Common myeloid progenitor, CD34-positive (primary cell): ENCODE data around the gene ZNF157.
"Not testable (repeated sequence)": the region's sequence is repeated elsewhere in the genome, so short reads cannot be mapped to it uniquely, and the experiment has no call there.

ENCODE experiments used
- CTCF ChIA-PET: fragments of 350-600 bp; sonication (Branson Sonifier 250); formaldehyde crosslinking; loops from one replicate; lab custom pipeline; 2021; ENCODE audit warnings: antibody characterized with exemption; lab: Charles Lee
- POLR2A ChIA-PET: fragments of 350-600 bp; sonication (Branson Sonifier 250); formaldehyde crosslinking; loops from one replicate; lab custom pipeline; 2021; ENCODE audit warnings: antibody characterized with exemption; lab: Charles Lee
- DNase-seq, 3 donors: peaks; one replicate each; pipeline versions ENCODE4 v3.0.0 to v3.0.0-alpha.2; 2013
- H3K27ac ChIP-seq, 2 experiments: 1 replicate in 1 of 2; 2 replicates in 1 of 2; pipeline ENCODE4 v1.7.0; 2013; ENCODE audit warnings: inconsistent platforms in 2 of 2, low read length in 2 of 2, mild to moderate bottlenecking in 2 of 2, low read depth in 1 of 2, moderate library complexity in 1 of 2; ENCODE audit not compliant: severe bottlenecking in 2 of 2, insufficient read depth in 1 of 2, poor library complexity in 1 of 2
- H3K27me3 ChIP-seq, 5 experiments: replicated peaks in 2 of 5; 1 replicate in 3 of 5; 2 replicates in 2 of 5; pipeline versions ENCODE4 v1.6.1 to v1.7.0; 2013; ENCODE audit warnings: low read length in 4 of 5, mild to moderate bottlenecking in 2 of 5, moderate library complexity in 2 of 5, inconsistent platforms in 1 of 5; ENCODE audit not compliant: insufficient read depth in 5 of 5, control insufficient read depth in 4 of 5
- H3K36me3 ChIP-seq, 4 experiments: 1 replicate in 2 of 4; 2 replicates in 2 of 4; pipeline versions ENCODE4 v1.6.1 to v1.7.0; 2013; ENCODE audit warnings: low read length in 3 of 4, control low read depth in 1 of 4, mild to moderate bottlenecking in 1 of 4; ENCODE audit not compliant: control insufficient read depth in 4 of 4, insufficient read depth in 4 of 4
- H3K4me1 ChIP-seq, 4 experiments: 1 replicate in 3 of 4; 2 replicates in 1 of 4; pipeline versions ENCODE4 v1.6.1 to v1.7.1; 2013; ENCODE audit warnings: low read length in 3 of 4, mild to moderate bottlenecking in 3 of 4, control low read depth in 1 of 4, inconsistent platforms in 1 of 4, moderate library complexity in 1 of 4; ENCODE audit not compliant: control insufficient read depth in 4 of 4, insufficient read depth in 4 of 4; ENCODE audit errors: control extremely low read depth in 1 of 4
- H3K4me3 ChIP-seq, 7 experiments: 1 replicate in 4 of 7; 2 replicates in 3 of 7; pipeline versions ENCODE4 v1.5.1 to v1.7.0; 2013; ENCODE audit warnings: mild to moderate bottlenecking in 7 of 7, low read length in 6 of 7, moderate library complexity in 6 of 7, inconsistent platforms in 2 of 7, low read depth in 2 of 7, control low read depth in 1 of 7; ENCODE audit not compliant: insufficient read depth in 4 of 7, control insufficient read depth in 1 of 7; ENCODE audit errors: extremely low read depth in 1 of 7
- H3K9me3 ChIP-seq, 5 experiments: 1 replicate in 4 of 5; 2 replicates in 1 of 5; pipeline versions ENCODE4 v1.6.1 to v1.7.1; 2013; ENCODE audit warnings: low read length in 4 of 5, mild to moderate bottlenecking in 2 of 5, inconsistent platforms in 1 of 5, low read depth in 1 of 5, moderate library complexity in 1 of 5; ENCODE audit not compliant: control insufficient read depth in 4 of 5, insufficient read depth in 2 of 5; ENCODE audit errors: control extremely low read depth in 1 of 5
- WGBS: methylation state at CpG from one replicate; pipeline ENCODE4 v1.1.5; 2013; ENCODE audit not compliant: insufficient coverage; 5-methylcytosine and 5-hydroxymethylcytosine counted together

The ZNF157 gene

DNA sequence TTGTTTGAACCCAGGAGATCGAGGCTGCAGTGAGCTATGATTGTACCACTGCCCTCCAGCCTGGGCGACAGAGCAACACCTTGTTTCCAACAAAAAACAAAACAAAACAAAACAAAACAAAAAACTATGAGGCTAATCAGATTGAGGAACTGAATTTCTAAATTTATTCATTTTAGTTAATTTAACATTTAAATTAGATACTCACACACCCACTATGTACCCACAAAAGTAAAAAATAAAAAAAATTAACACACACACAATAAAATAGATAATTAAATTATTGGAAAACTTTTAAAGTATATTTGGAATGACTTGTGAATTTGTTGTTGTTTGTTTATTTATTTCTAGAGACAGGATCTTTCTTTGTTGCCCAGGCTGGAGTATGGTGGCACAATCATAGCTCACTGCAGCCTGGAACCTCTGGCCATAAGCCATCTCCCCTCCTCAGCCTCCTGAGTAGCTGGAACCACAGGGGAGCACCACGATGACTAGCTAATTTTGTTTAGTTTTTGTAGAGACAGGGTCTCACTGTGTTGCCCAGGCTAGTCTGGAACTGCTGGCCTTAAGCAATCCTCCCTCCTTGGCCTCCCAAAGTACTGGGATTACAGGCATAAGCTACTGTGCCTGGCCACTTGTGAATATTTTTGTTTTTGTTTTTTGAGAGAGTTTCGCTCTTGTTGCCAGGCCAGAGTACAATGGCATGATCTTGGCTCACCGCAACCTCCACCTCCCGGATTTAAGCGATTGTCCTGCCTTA is 9.8 kb upstream of the ZNF157 start:
- 73% methylated on average over 5 of the region's 7 CpGs for WGBS
- Histone ChIP-seq H3K4me1 (peaks cover 4 to 19% (median 7%) of the 10 kb centered on the region in 4 experiments), H3K4me3 (no peak overlapping the region), H3K27ac (peak overlapping the region in 1 of 2 experiments; percentile 49), H3K36me3 (no peaks in the 10 kb centered on the region), H3K9me3 (no peaks in the 10 kb centered on the region), H3K27me3 (no peaks in the 10 kb centered on the region)
- ChIA-PET POLR2A (no interaction called here), CTCF (interaction anchor here (1.7 to 2.2 kb wide), 2 partner anchors 24 to 47 kb away, joined by 6 read pairs; no protein-coding TSS in a partner anchor)
- peak in 1 of 3 donors; percentile 17 for DNase-seq

DNA sequence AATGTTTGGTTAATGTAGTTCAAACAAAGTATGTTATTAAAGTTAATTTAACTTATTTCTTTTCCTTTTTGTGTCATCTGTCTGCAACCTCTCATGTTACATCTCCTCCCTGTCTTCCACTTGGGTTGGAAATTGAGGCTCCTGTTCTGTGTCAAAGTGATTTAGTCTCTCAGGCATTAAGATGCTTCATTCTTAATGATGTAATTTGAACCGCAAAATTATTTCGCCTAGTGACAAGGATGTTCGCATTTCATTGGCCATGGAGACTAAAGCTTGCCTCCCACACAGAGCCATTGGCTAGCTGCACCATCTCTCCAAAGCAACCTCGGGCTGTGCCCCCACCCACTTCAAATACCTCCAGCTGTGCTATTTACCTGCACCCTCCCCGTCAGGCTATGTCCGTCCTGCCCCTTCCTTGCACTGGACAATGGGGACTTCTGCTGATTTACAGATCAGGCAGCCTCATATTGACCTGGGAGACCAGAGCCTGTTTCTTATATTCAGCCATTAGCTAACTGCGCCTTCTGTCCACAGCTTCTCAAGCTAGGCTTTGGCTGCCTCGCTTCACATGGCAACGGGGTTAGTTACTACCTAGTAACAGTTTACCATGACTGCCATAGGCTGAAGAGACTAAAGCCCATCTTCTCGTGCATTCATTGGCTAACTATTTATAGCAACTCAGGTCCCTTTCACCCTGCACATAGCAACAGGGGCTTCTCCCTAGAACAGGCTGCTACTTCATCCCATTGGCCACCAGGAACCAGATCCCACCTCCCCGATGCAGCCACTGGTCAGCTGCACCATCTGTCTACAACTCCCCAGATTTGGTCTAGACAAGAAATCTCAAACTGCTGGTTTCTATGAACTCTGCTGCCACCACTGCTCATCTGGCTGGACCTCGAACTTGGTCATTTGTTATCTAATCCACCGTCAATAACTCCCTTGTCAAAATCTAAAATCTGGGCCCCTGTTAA is 8.6 kb upstream of the ZNF157 start:
- Histone ChIP-seq H3K36me3 (no peaks in the 10 kb centered on the region), H3K4me3 (peak overlapping the region; percentile 21 to 81 (median 54)), H3K4me1 (peaks cover 4 to 21% (median 7%) of the 10 kb centered on the region in 4 experiments), H3K27me3 (no peaks in the 10 kb centered on the region), H3K9me3 (peaks cover 0 to 5% (median 0%) of the 10 kb centered on the region in 5 experiments), H3K27ac (peak overlapping the region; percentile 81 to 92)
- ChIA-PET POLR2A (interaction anchor here (0.5 to 0.7 kb wide), 3 partner anchors 166 to 208 kb away, joined by 3 to 4 read pairs (median 3); no protein-coding TSS in a partner anchor), CTCF (interaction anchor here (1.2 to 2.2 kb wide), 4 partner anchors 23 to 170 kb away, joined by 4 to 6 read pairs (median 5); no protein-coding TSS in a partner anchor)
- peak; percentile 94 to 98 (median 96) for DNase-seq
- WGBS, result 36% methylated on average over 13 of the region's 13 CpGs

DNA sequence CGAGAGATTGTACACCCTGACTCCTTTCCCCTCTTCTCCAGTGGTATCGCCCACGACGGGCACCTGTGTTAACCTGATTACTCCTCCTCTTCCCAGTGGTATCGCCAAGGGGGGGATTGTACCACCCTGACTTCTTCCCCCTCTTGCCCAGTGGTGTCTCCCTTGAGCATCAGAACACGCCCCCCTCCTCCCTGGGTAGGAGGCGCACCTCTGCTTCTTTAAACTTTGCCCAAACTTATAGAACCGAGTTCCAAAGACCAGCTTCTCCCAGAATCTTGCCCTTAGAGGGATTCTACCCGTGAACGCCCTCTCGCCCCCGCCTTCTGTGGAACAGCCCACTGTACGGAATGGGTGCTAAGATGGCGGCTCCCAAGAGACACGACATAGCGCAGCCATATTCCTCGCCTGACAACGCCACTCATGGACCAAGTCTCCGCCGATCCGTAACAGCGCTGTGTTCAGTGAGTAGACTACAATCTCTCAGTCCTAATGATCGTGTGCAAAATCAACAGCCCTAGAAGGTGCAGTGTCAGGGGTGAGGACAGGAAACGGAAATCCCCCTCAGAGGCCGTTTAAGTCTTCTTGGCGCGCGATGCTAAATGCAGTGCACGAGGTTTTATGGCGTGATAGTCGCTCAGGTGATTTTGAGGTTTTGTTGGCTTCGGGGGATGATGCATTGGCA is 4.2 kb upstream of the ZNF157 start:
- ChIA-PET CTCF (interaction anchor here (0.9 kb wide), 1 partner anchor 18 kb away, joined by 5 read pairs; no protein-coding TSS in a partner anchor), POLR2A (no interaction called here)
- Histone ChIP-seq H3K27me3 (no peaks in the 10 kb centered on the region), H3K36me3 (no peaks in the 10 kb centered on the region), H3K4me3 (peak overlapping the region; percentile 31 to 79 (median 69)), H3K4me1 (peaks cover 4 to 8% (median 5%) of the 10 kb centered on the region in 4 experiments), H3K27ac (peak overlapping the region; percentile 28 to 70), H3K9me3 (peaks cover 0 to 5% (median 0%) of the 10 kb centered on the region in 5 experiments)
- peak; percentile 86 to 94 (median 93) for DNase-seq
- 37% methylated on average over 32 of the region's 32 CpGs for WGBS

GRCh38 chrX:47373198-47373597 is 2.8 kb downstream of the ZNF157 start:
- 55% methylated on average over 5 of the region's 5 CpGs for WGBS
- no peaks in the 10 kb centered on the region for H3K9me3 ChIP-seq

GRCh38 chrX:47380268-47380667 is 9.9 kb downstream of the ZNF157 start:
- POLR2A ChIA-PET, result interaction anchor here (0.7 kb wide), 1 partner anchor 8 kb away, joined by 3 read pairs; no protein-coding TSS in a partner anchor
- peaks cover 0 to 6% (median under 1%) of the 10 kb centered on the region in 4 experiments for H3K4me1 ChIP-seq
- peak; percentile 77 to 88 (median 85) for DNase-seq
- 41% methylated on average over 10 of the region's 10 CpGs for WGBS
- H3K4me3 ChIP-seq, result peak overlapping the region in 4 of 7 experiments; percentile 23 to 66 (median 46)
- CTCF ChIA-PET, result interaction anchor here (1.2 kb wide), 1 partner anchor 200 kb away, joined by 3 read pairs; no protein-coding TSS in a partner anchor
- no peak overlapping the region for H3K27ac ChIP-seq
- H3K27me3 ChIP-seq, result peaks cover 0 to 16% (median 0%) of the 10 kb centered on the region in 5 experiments
- no peaks in the 10 kb centered on the region for H3K36me3 ChIP-seq
- no peaks in the 10 kb centered on the region for H3K9me3 ChIP-seq

More at GRCh38 chrX:47373198-47373597, 2.8 kb downstream of the ZNF157 start:
- ChIA-PET POLR2A (no interaction called here), CTCF (no interaction called here)
- no peaks in the 10 kb centered on the region for H3K27me3 ChIP-seq
- no peaks in the 10 kb centered on the region for H3K4me1 ChIP-seq
- no peak overlapping the region for H3K27ac ChIP-seq
- H3K36me3 ChIP-seq, result no peaks in the 10 kb centered on the region
- no peak for DNase-seq
- no peak overlapping the region for H3K4me3 ChIP-seq

DNA sequence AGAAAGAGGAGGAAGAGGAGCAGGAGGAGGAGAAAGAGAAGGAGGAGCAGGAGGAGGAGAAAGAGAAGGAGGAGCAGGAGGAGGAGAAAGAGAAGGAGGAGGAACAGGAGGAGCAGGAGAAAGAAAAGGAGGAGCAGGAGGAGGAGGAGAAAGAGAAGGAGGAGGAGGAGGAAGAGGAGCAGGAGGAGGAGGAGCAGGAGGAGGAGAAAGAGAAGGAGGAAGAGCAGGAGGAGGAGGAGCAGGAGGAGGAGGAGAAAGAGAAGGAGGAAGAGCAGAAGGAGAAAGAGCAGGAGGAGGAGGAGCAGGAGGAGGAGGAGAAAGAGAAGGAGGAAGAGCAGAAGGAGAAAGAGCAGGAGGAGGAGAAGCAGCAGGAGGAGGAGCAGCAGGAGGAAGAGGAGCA is 10.5 kb downstream of the ZNF157 start:
- POLR2A ChIA-PET, H3K4me1 ChIP-seq, H3K9me3 ChIP-seq, H3K27ac ChIP-seq, H3K36me3 ChIP-seq, DNase-seq: not testable (repeated sequence)
- Histone ChIP-seq H3K27me3 (peaks cover 0 to 16% (median 0%) of the 10 kb centered on the region in 5 experiments), H3K4me3 (peak overlapping the region in 2 of 7 experiments; percentile 6 to 59)
- CTCF ChIA-PET, result interaction anchor here (1.2 to 1.8 kb wide), 2 partner anchors 11 to 200 kb away, joined by 3 to 5 read pairs; no protein-coding TSS in a partner anchor
